A549 (cell line): Measurements from ENCODE around the gene CAPZA1. TPM values are rescaled to one million over a fixed set of nuclear protein-coding genes. Genes with fewer than 3 reads are reported as not detected.

Experiments
- ATAC-seq, 2 experiments: fragments of 200-7000 bp in 1 of 2; fragments of >200 bp in 1 of 2; cut with Nextera tagmentation in 1 of 2; cut with Tn5 transposase in 1 of 2; 3 replicates each; pipeline versions ENCODE4 v1.8.0 to v1.9.1; 2018 to 2020; ENCODE audit warnings: mild to moderate bottlenecking in 1 of 2, moderate library complexity in 1 of 2
- CTCF ChIA-PET: fragments of 300-600 bp; sonication (Branson Sonifier 250); formaldehyde crosslinking; extraction: SDS; loops from one replicate; lab custom pipeline; 2021; ENCODE audit warnings: antibody characterized with exemption, inconsistent platforms; lab: Yijun Ruan, JAX
- POLR2A ChIA-PET: fragments of 350-600 bp; formaldehyde crosslinking; extraction: SDS; loops from one replicate; lab custom pipeline; 2021; ENCODE audit warnings: antibody characterized with exemption, inconsistent platforms; lab: Yijun Ruan, JAX
- DNase-seq, 2 experiments: peaks; one replicate each; pipeline versions ENCODE4 v3.0.0 to v3.0.0-alpha.2; 2011 to 2016; ENCODE audit warnings: low read depth in 1 of 2, low spot score in 1 of 2
- FAIRE-seq: peaks from 2 replicates; lab custom pipeline; 2011; peaks lifted over from hg19 to GRCh38; lab: Jason Lieb, UNC
- H3K27ac ChIP-seq, 2 experiments: fragments of >200 bp; sonication (Bioruptor Twin); formaldehyde crosslinking; 3 replicates each; pipeline ENCODE4 v1.5.1; 2016 to 2017
- H3K4me1 ChIP-seq: fragments of >200 bp; sonication (Bioruptor Twin); formaldehyde crosslinking; 3 replicates; pipeline ENCODE4 v1.6.1; 2016
- H3K4me2 ChIP-seq: fragments of >200 bp; sonication (Bioruptor Twin); formaldehyde crosslinking; 3 replicates; pipeline ENCODE4 v1.6.1; 2016
- H3K4me3 ChIP-seq: fragments of >200 bp; sonication (Bioruptor Twin); formaldehyde crosslinking; 3 replicates; pipeline ENCODE4 v1.5.1; 2016
- H3K9me3 ChIP-seq: fragments of >200 bp; sonication (Bioruptor Twin); formaldehyde crosslinking; 3 replicates; pipeline ENCODE4 v1.6.1; 2016
- CBX2 ChIP-seq: fragments of 200-600 bp; sonication (generic); IDR thresholded peaks from 2 replicates; pipeline ENCODE4 v1.6.1; 2016; ENCODE audit warnings: low read depth, mild to moderate bottlenecking, borderline replicate concordance
- EHF ChIP-seq: fragments of 250-450 bp; sonication (Bioruptor Pico); IDR thresholded peaks from 2 replicates; pipeline ENCODE4 v1.5.0; 2020; ENCODE audit warnings: mild to moderate bottlenecking
- EHMT2 ChIP-seq: fragments of 200-600 bp; sonication (generic); IDR thresholded peaks from 2 replicates; pipeline ENCODE4 v1.6.1; 2016; ENCODE audit warnings: antibody characterized with exemption, low read depth, mild to moderate bottlenecking, moderate library complexity
- ELK1 ChIP-seq: fragments of 150-350 bp; IDR thresholded peaks from 2 replicates; pipeline ENCODE4 v1.6.1; 2014; ENCODE audit warnings: low read depth, mild to moderate bottlenecking, low read length
- FOSB ChIP-seq: fragments of 250-450 bp; sonication (Bioruptor Pico); IDR thresholded peaks from 2 replicates; pipeline ENCODE4 v1.5.0; 2020; ENCODE audit warnings: mild to moderate bottlenecking, moderate library complexity
- FOXS1 ChIP-seq: fragments of 250-450 bp; sonication (Bioruptor Pico); IDR thresholded peaks from 2 replicates; pipeline ENCODE4 v1.5.0; 2020; ENCODE audit warnings: mild to moderate bottlenecking, moderate library complexity
- HOXA7 ChIP-seq: fragments of 250-450 bp; sonication (Bioruptor Pico); IDR thresholded peaks from 2 replicates; pipeline ENCODE4 v1.5.0; 2020; ENCODE audit warnings: mild to moderate bottlenecking, moderate library complexity
- JUNB ChIP-seq: fragments of >200 bp; sonication (Bioruptor Twin); formaldehyde crosslinking; IDR thresholded peaks from 2 replicates; pipeline ENCODE4 v1.6.1; 2016
- MAFK ChIP-seq: fragments of 450-650 bp; IDR thresholded peaks from 2 replicates; pipeline ENCODE4 v1.6.1; 2014; ENCODE audit not compliant: partially characterized antibody
- MAX ChIP-seq: IDR thresholded peaks from 2 replicates; pipeline ENCODE4 v1.6.1; 2012
- NR3C1 ChIP-seq: fragments of >200 bp; sonication (Bioruptor Twin); formaldehyde crosslinking; IDR thresholded peaks from 3 replicates; pipeline ENCODE4 v1.6.1; 2017
- PHF8 ChIP-seq: fragments of 200-600 bp; sonication (generic); IDR thresholded peaks from 2 replicates; pipeline ENCODE4 v1.6.1; 2016; ENCODE audit warnings: low read depth, mild to moderate bottlenecking, antibody characterized with exemption, moderate library complexity, borderline replicate concordance
- RNF2 ChIP-seq: fragments of 200-600 bp; sonication (generic); IDR thresholded peaks from 2 replicates; pipeline ENCODE4 v1.6.1; 2016; ENCODE audit warnings: low read depth, mild to moderate bottlenecking, antibody characterized with exemption, moderate library complexity, borderline replicate concordance
- USF2 ChIP-seq: fragments of 450-650 bp; IDR thresholded peaks from 2 replicates; pipeline ENCODE4 v1.6.1; 2014; ENCODE audit warnings: antibody characterized with exemption
- ZNF302 ChIP-seq: fragments of 250-450 bp; sonication (Bioruptor Pico); IDR thresholded peaks from 2 replicates; pipeline ENCODE4 v1.9.0; 2021; ENCODE audit warnings: inconsistent platforms, mild to moderate bottlenecking, moderate library complexity
- ZSCAN20 ChIP-seq: fragments of 250-450 bp; sonication (Bioruptor Pico); IDR thresholded peaks from 2 replicates; pipeline ENCODE4 v1.8.0; 2022; ENCODE audit warnings: mild to moderate bottlenecking, moderate library complexity
- WGBS: methylation state at CpG from one replicate; pipeline ENCODE4 v1.1.6; 2017; ENCODE audit errors: missing lambda C conversion rate; 5-methylcytosine and 5-hydroxymethylcytosine counted together
- polyA plus RNA-seq, 4 experiments: library from polyadenylated mRNA; depleted of rRNA in 3 of 4; stranded (reverse); fragments of >200 nt; fragmentation: RNase III in 1 of 4; extraction: RNeasy Plus Mini Kit Qiagen cat#74134 plus additional on column Dnase treatment in 1 of 4; gene quantifications; 2 replicates in 3 of 4; 3 replicates in 1 of 4; pipeline ENCODE4 v1.2.3, GENCODE V29; 2011 to 2017
- TF ChIP-seq, protein P1 (sequence below): fragments of >200 bp; sonication (Bioruptor Twin); formaldehyde crosslinking; IDR thresholded peaks from 3 replicates; pipeline ENCODE4 v1.6.1; 2016

CAPZA1 gene
- polyA plus RNA-seq, 2 of the 4 experiments (the other 2 are of a cell fraction), result 103 to 136 TPM

GRCh38 chr1:112634367-112634766, 14.7 kb downstream of the CAPZA1 start:
- Histone ChIP-seq H3K4me3 (no peak overlapping the region), H3K4me1 (peaks cover 54% of the 10 kb centered on the region), H3K4me2 (no peak overlapping the region), H3K27ac (no peak overlapping the region), H3K9me3 (no peaks in the 10 kb centered on the region)
- ChIA-PET POLR2A (no interaction called here), CTCF (no interaction called here)
- TF ChIP-seq, protein P1, sequence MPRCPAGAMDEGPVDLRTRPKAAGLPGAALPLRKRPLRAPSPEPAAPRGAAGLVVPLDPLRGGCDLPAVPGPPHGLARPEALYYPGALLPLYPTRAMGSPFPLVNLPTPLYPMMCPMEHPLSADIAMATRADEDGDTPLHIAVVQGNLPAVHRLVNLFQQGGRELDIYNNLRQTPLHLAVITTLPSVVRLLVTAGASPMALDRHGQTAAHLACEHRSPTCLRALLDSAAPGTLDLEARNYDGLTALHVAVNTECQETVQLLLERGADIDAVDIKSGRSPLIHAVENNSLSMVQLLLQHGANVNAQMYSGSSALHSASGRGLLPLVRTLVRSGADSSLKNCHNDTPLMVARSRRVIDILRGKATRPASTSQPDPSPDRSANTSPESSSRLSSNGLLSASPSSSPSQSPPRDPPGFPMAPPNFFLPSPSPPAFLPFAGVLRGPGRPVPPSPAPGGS, result no peak
- DNase-seq (no peak), ATAC-seq (no peak), FAIRE-seq (no peak)

- peak overlapping the region; percentile 48 to 79 for H3K27ac ChIP-seq
- peaks cover 57% of the 10 kb centered on the region for H3K4me1 ChIP-seq
- WGBS, result 37% methylated on average over 2 of the region's 2 CpGs
- DNase-seq, result no peak
- no peak for ATAC-seq
- CTCF ChIA-PET, result interaction anchor here (0.9 kb wide), 1 partner anchor 134 kb away, joined by 3 read pairs; no protein-coding TSS in a partner anchor
- no peak for FAIRE-seq
- TF ChIP-seq ZSCAN20 (no peak), CBX2 (no peak), USF2 (no peak), EHMT2 (no peak), PHF8 (no peak), NR3C1 (no peak), ZNF302 (CRISPR knock-in tag) (no peak), MAFK (no peak), MAX (no peak), RNF2 (no peak), HOXA7 (CRISPR knock-in tag) (no peak), FOSB (CRISPR knock-in tag) (no peak), JUNB (no peak), ELK1 (no peak), EHF (CRISPR knock-in tag) (no peak), FOXS1 (CRISPR knock-in tag) (no peak)
- TF ChIP-seq, protein P1, result no peak
- H3K9me3 ChIP-seq, result no peaks in the 10 kb centered on the region
- peak overlapping the region; percentile 72 for H3K4me2 ChIP-seq
- POLR2A ChIA-PET, result interaction anchor here (0.8 kb wide), 1 partner anchor 38 kb away, joined by 3 read pairs; the partner anchor contains the start of gene MOV10
- H3K4me3 ChIP-seq, result no peak overlapping the region
These were observed 16.4 kb downstream of the CAPZA1 start for GRCh38 chr1:112636056-112636455.

GRCh38 chr1:112636597-112637253, 17.1 kb downstream of the CAPZA1 start:
- DNase-seq (peak in 1 of 2 experiments; percentile 17), ATAC-seq (peak; percentile 39 to 70; a peak in 4 of 6 replicates), FAIRE-seq (no peak)
- no peaks in the 10 kb centered on the region for H3K9me3 ChIP-seq
- peak overlapping the region; percentile 72 for H3K4me2 ChIP-seq
- H3K4me3 ChIP-seq, result no peak overlapping the region
- ChIA-PET POLR2A (interaction anchor here (0.8 kb wide), 1 partner anchor 38 kb away, joined by 3 read pairs; the partner anchor contains the start of gene MOV10), CTCF (interaction anchor here (0.6 to 1.5 kb wide), 6 partner anchors 14 to 134 kb away, joined by 3 to 4 read pairs (median 3); partner anchors contain the start of genes MOV10 and RHOC)
- peaks cover 57% of the 10 kb centered on the region for H3K4me1 ChIP-seq
- H3K27ac ChIP-seq, result peak overlapping the region; percentile 48 to 84
- TF ChIP-seq ZSCAN20, result no peak
- peak; percentile 10 for TF ChIP-seq MAFK
